SH-SY5Y (cell line): Measurements from ENCODE around the gene PDE3B.

Experiments
- GATA2 ChIP-seq: IDR thresholded peaks from 2 replicates; pipeline ENCODE4 v1.6.1; 2011; ENCODE audit warnings: mild to moderate bottlenecking, low read depth, low read length
- GATA3 ChIP-seq: IDR thresholded peaks from 2 replicates; pipeline ENCODE4 v1.6.1; 2011; ENCODE audit warnings: low read depth, mild to moderate bottlenecking, low read length, moderate library complexity

GRCh38 chr11:14905104-14906033 lies 261.8 kb downstream of the PDE3B start:
- TF ChIP-seq GATA3: no peak
- no peak for TF ChIP-seq GATA2
